ENCODE results near the gene RASGEF1C. TPM values are rescaled to one million over a fixed set of nuclear protein-coding genes. Genes with fewer than 3 reads are reported as not detected.

The RASGEF1C gene
- 10.3 TPM for total RNA-seq

DNA sequence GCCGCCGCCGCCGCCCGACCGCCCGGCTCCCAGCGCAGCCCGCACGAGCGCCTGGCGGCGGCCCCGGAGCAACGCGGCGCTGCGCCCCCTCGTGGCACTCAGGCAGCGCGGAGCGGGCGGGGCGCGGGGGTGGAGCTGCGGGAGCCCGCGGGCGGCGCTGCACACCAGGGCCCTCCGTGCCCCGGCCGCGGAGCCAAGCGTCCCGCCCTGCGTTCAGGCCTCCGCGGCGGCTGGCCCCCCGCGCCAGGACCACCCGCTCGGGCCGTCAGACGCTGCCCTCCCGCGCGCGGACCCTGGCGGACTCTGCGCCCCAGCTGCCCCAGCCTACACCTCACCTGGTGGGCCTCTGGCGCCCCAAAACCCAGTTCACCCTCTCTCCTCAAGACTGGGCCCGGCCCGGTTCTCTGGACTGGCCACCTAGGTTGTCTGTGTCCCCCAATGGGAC is at the start of gene RASGEF1C:
Gene RASGEF1C (minus strand): TSS at position 75 of the 445 bp plus-strand sequence. CDS start 71,159 bp downstream, outside the sequence.
- ATAC-seq = peak; percentile 73
- peak; percentile 81 for DNase-seq (ENCODE audit: low spot score)
- intact Hi-C loops (cut with DNase I) = no loop called here

DNA sequence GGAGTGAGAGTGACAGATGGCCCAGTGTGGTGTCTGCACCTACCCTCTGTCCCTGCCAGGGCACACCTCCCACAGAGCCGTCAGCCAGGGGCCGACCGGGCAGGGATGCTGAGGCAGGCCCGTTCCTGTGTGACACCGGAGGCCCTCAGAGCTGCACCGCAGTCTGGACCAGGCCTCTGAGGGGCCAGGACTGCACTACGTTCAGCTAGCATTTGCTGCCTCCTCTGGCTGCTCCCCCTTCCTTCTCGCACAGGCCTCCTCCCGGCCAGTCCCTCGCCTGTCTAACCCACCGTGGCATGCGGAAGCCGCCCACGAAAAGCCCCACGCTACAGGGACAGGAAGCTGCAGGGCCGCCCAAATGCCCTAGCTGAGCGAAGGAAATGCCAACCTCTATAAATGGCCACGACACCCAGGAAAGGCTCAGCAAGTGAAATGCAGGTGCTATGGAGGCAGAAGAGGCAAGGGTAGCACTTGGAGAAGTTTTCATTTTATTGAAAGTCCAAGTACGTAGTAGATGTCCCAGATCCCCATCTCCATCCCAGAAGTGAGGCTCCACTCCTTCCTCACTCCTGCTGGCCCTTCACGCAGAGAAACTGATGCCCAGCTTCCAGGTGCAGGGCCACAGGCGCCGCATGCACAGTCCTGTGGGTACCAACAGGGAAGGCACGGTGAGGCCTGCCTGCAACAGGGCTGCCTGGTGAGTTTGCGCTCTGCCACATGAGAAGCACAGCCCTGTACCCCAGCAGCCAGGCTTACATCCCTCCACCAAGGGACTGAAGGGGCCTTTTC is 44.2 kb upstream of the RASGEF1C start:
- ATAC-seq = no peak
- intact Hi-C loops (cut with DNase I) = no loop called here
- no peak for DNase-seq (ENCODE audit: low spot score)

DNA sequence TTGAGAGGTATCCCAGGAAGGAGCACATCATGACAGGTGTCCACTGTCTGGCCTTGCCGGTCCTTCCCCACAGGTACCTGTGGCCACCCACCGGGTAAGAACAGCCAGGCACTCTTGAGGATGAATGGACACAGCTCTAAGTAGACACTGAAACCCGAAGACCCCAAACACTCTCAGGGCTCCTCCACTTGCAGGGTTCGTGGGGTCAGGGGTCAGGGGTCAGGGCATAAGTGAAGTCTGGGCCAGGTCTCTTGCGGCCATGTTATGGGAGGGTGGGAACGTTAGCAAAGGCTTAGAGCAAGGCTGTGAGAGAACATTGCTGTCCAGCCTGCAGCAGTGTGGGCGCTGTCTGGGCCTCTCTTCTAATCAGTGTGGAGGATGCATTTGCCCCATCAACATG is 42.9 kb upstream of the RASGEF1C start:
- intact Hi-C loops (cut with DNase I) = no loop called here
- ATAC-seq = no peak
- DNase-seq (ENCODE audit: low spot score) = no peak

DNA sequence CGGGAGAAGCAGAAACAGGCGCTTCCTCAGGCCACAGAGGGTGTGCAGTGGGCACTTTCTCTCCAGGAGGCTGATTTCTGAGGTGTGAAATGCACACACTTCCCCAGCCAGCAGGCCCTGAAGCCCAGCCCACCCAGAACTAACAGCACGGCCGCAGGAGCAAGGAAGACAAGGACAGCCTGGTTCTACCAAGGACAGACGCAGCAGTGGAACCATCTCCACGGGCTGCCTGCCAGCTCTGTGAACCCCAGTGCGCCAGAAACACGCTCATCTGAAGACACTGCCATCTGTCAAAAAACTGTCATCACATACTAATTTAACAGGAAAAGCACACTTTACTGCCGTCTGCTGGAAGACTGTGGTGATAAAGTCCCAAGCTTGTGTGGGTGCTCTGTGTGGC is 42.1 kb upstream of the RASGEF1C start:
- ATAC-seq (no peak), DNase-seq (ENCODE audit: low spot score) (no peak)
- intact Hi-C loops (cut with DNase I) = no loop called here

DNA sequence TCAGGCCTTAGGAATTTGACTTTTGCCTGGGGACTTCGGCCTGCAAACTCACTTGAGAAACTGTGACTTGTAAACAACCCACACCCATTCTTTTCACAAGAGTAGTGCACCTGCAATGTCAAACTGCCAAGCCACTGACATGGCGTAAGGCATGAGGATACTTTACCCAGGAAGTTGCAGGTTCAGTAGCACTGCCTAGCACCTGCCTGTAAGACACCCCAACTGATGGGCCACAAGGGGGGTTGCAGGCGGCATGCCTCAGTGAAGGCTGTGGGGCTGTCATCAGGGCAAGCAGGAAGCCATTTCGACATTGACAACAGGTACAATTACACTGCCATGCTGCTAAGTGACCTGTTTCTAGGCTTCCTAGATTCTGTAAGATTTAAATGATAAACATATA is 41.3 kb upstream of the RASGEF1C start:
- intact Hi-C loops (cut with DNase I) = no loop called here
- DNase-seq (ENCODE audit: low spot score) (no peak), ATAC-seq (no peak)

DNA sequence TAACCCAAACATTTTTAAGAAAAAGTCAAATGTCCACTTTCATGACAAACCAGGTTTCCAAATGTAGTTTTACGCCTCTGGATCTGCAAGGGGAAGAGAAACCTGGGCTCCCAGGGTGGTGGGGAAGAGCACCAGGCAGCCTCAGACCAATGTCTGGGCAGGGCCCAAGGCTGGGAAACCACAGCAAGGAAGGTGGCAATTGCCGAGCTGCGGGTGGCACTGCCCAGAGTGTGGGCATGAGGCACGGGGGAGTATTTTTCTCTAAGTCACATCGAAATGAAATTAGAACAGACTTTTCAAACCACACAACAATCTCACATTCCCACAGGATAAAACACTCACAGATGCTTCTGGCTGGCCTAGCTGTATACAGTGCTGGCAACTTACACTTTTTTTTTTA is 32.6 kb upstream of the RASGEF1C start:
- no peak for ATAC-seq
- intact Hi-C loops (cut with DNase I) = no loop called here
- DNase-seq (ENCODE audit: low spot score) = no peak

DNA sequence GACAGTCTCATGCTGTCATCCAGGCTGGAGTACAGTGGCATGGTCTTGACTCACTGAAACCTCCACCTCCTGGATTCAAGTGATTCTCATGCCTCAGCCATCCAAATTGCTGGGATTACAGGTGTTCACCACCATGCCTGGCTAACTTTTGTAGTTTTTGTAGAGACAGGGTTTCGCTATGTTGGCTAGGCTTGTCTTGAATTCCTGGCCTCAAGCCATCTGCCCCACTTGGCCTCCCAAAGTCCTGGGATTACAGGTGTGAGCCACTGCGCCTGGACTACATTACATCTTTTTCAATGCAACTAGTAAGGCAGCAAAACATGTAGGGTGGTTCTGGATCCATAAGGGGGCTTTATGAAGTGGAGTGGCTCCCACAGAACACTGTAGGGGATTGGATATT is 29.6 kb upstream of the RASGEF1C start:
- DNase-seq (ENCODE audit: low spot score) = no peak
- intact Hi-C loops (cut with DNase I) = no loop called here
- ATAC-seq = no peak

DNA sequence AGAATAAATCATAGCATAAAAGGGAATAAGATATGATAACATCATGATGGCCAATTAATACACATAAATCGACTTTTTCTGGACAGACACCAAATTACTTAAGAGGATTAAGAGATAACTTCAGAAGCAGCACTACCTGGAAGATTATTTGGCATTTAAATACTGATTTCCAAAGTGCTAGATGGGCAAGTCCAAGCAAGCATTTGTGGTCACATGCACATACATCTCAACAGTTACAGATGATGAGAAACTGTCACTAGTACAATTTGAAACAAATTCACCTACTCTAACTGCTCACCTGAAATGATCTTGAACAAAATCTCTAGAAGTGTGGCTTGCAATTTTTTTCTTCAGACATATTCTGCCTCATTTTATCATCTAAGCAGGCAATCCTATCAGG is 26.8 kb upstream of the RASGEF1C start:
- no peak for DNase-seq (ENCODE audit: low spot score)
- no peak for ATAC-seq
- intact Hi-C loops (cut with DNase I) = no loop called here

DNA sequence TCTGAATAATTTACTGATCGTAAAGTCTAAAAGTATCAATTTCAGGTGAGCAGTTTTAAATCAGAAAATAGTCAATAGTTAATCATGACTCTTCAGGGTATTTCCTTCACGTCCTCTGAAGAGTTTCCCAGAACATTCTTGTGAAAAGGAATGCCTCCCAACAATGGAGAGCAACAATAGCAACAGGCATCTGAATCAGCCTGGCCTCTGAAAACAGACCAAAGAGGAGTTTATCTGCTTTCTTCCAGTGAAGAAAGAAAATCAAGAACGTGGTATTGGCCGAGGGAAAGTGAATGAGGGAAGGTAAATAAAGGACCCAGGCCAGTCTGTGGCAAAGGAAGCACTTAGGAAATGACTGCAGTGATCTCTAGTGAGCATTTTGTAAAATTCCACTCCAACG is 26.1 kb upstream of the RASGEF1C start:
- ATAC-seq (no peak), DNase-seq (ENCODE audit: low spot score) (no peak)
- intact Hi-C loops (cut with DNase I) = no loop called here

DNA sequence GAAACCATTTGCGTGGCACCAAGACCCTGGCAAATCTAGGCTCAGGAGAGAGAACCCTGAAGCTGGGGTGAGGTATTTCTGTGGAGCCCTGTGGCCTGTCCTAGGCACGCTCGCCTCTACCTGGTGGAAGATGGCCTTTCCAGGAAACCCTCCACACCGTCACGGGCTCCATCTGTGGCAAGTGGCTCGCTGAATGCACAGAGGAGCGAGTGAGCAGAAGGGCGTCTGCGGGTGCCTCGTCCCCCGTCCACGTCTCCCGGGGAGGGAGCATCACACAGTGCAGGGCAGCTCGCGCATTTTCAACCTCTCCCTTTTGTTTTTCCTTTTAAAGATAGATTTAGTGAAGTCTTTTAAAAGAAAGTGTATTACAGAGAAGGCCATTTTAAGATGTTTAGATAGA is 25.3 kb upstream of the RASGEF1C start:
- no peak for ATAC-seq
- DNase-seq (ENCODE audit: low spot score) = no peak
- intact Hi-C loops (cut with DNase I) = no loop called here

DNA sequence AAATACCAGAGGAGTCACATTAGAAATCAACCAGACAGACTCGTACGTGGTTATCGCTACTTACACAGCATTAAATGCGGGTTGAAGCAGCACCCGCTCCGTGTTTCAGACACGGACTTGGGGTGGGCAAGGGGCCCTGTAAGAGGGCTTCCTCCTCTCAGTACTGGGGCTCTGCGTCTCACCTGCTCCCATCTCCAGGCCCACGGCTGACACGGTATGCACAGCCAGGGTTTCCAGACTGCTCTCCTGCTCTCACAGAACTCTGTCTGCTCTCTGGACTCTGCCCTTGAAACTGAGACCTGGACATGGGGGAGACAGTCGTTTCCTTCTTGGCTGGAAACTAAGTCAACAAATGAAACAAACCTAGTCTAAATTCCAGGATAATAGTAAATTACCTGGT is 24.7 kb upstream of the RASGEF1C start:
- DNase-seq (ENCODE audit: low spot score) = no peak
- intact Hi-C loops (cut with DNase I) = no loop called here
- no peak for ATAC-seq

DNA sequence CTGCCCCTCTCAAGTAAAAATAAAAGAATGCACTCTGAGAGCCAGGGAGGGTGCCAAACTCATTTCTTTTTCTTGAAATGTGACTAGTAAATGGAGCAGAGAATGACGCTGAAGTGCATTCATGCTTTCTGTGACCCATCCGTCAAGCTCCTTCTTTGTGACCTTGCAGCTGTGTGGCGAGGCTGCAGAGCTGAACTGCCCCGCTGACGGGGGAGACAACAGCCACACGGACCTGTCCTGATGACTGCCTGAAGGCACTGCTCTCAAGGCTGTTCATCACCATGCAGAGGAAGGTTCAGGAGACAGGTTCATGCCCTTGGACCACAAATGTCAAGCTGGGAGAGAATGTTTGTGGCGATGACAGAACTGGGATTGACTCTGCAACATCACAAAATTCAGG is 21.0 kb upstream of the RASGEF1C start:
- intact Hi-C loops (cut with DNase I) = no loop called here
- no peak for DNase-seq (ENCODE audit: low spot score)
- ATAC-seq = no peak

DNA sequence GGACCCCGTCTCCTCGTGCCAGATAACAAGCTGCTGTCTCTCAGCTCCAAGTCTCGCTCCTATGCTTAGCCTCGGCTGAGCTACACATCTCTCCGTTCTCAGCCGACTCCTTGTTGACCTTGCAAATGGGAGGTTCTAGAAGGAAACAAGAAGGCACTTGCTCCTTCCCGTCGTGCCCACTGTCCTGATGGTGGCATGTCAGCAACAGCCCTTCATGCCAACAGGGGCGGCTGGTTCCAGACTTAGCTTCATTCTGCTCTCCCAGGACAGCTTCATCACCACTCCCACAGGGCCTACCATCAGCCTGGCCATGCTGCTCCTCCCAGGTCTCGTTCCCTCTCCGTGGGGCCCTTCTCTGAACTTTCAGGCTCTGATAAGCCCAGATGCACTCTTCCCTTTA is 13.0 kb upstream of the RASGEF1C start:
- ATAC-seq (no peak), DNase-seq (ENCODE audit: low spot score) (no peak)
- intact Hi-C loops (cut with DNase I) = no loop called here

DNA sequence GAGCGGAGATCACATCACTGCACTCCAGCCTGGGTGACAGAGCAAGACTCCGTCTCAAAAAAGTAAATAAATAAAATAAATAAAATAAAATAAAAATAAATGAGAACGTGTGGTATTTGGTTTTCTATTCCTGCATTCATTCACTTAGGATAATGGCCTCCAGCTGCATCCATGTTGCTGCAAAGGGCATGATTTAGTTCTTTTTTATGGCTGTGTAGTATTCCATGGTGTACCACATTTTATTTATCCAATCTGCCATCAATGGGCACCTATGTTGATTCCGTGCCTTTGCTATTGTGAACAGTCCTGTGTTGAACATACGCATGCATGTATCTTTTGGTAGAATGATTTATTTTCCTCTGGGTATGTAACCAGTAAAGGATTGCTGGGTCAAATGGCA is 8.8 kb upstream of the RASGEF1C start:
- ATAC-seq (no peak), DNase-seq (ENCODE audit: low spot score) (no peak)
- intact Hi-C loops (cut with DNase I) = loop anchor here (2.0 kb wide), 1 partner anchor 59 kb away; no protein-coding TSS in a partner anchor

DNA sequence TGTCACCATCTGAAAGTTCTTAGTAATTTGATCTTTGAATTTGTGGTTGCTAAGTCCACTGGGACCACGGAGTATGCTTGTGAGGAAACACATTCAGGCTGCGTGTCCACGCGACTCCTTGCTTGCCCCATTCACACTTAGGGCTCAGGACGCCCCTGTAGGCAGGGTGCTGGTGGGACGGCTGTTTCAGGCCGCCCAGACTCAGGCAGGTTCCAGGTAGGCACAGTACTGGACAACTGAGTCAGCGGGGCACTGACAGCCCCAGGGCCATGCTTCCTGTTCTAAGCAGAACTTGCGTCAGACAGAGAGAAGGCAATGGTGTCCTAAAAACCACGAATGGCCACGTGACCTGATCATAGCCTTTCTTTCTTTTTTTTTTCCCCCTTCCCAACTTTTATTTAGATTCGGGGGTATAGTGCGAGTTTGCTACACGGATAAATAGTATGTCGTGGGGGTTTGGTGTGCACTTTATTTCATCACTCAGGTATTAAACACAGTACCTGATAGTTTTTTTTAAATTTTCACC is 7.7 kb upstream of the RASGEF1C start:
- ATAC-seq (no peak), DNase-seq (ENCODE audit: low spot score) (no peak)
- intact Hi-C loops (cut with DNase I) = loop anchor here (2.0 kb wide), 1 partner anchor 58 kb away; no protein-coding TSS in a partner anchor

DNA sequence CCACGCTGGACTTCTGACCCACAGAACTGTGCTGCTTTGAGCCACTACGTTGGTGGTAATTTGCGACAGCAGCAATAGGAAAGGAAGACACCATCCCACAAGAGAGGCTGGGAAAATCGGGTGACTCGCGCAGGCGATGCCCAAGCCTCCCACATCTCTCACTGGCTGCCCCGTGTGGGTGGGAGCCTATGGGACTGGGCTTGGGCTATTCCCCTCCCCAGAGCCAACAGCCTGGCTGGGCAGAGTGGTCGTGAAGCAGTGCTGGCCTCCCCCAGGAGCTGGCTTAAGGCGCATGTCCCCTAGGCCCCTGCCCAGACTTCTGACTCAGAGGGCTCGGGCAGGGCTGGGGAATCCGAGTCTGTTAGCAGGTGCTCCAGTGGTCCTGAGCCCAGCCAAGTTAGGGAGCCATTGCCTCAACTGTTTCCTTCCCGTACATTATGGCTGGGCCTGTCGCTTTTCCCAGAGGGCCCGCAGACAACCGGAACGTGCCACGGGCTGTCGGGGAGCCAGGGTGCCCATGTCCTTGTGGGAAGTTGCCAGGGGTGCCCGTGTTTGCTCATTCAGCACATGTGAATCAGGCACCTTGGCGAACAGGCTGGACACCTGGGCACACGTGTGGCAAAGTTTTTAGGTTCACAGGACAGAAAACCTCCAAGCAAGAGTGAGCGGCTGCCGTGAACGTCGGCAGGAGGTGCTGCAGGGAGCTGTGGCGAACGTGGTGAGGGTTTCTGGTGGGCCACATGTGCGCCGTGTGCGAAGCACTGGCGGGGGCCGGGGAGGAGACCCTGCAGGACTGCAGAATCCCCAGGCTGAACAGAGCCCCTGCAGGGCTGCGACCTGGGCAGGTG is 7.0 kb upstream of the RASGEF1C start:
- no peak for ATAC-seq
- intact Hi-C loops (cut with DNase I) = loop anchor here (2.0 kb wide), 1 partner anchor 57 kb away; no protein-coding TSS in a partner anchor
- no peak for DNase-seq (ENCODE audit: low spot score)

DNA sequence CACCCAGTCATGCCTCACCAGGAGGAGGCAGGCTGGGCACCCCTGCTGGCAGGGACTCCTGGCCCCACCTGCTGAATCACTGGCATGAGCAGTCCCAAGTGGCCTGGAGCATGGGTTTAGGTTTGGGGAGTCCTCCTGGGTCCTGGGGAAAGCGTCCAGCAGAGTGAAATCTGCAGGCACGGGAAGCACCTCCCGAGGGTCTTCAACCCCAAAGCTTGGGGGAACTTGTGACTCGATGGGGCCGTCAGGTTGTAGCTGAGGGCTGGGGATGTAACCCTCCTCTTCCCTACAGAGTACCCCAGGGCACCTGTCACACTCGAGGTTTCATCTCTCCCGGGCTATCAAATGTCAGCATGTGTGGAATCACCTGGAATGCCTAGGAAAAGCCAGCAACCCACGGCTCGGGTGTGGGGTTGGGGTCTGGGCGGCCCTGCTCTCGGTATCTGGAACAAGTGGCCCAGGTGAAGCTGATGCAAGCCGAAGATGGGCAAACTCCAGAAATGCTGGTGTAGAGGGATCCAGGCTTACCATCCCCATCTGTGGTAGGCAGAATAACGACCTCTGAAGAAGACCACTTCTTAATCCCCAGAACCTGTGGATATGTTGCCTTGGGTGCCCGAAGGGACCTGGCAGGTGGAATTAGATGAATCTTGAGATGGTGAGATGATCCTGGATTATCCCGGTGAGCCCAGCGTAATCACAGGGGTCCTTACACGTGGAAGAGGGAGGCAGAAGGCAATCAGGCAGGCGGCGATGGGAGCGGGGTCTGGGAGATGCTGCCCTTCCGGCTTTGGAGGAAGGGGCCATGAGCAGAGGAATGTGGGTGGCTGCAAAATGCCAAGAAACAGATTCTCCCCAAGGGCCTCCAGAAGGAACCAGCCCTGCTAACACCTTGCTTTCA is 6.1 kb upstream of the RASGEF1C start:
- intact Hi-C loops (cut with DNase I) = loop anchor here (5.0 kb wide), 1 partner anchor 83 kb away; no protein-coding TSS in a partner anchor
- DNase-seq (ENCODE audit: low spot score) = no peak
- ATAC-seq = no peak

DNA sequence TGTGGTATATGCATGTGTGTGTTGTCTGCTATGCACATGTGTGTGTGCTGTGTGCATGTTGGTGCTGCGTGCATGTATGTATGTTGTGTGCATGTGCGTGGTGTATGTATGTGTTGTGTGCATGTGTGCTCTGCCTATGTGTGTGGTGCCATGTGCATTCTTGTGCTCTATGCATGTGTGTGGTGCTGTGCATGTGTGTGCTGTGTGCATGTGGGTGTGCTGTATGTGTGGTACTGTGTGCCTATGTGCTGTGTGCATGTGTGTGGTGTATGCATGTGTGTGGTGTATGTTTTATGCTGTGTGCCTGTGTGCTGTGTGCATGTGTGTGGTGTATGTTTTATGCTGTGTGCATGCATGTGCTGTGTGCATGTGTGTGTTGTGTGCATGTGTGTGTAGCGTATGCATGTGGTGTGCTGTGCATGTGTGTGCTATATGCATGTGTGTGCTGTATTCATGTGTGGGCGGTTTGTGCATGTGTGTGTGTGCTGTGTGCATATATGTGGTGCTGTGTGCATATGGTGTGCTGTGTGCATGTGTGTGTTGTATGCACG is 4.7 kb upstream of the RASGEF1C start:
- DNase-seq (ENCODE audit: low spot score) (no peak), ATAC-seq (no peak)
- intact Hi-C loops (cut with DNase I) = loop anchor here (5.0 kb wide), 1 partner anchor 81 kb away; no protein-coding TSS in a partner anchor

DNA sequence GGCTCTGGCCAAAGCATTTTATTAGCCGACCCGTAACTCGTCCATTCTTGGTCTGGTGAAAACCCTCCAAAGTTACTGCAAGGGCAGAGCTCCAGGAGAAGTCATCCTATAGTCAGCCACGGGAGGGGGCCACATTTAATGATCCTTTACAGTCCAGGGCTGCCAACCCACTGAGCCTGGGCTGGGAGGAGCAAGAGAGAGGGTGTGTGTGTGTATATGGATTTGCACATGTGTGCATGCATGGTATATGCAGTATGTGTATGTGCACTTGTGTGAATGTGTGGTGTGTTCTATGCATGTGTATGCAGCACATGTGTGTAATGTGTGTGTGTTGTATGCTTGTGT is 4.2 kb upstream of the RASGEF1C start:
- DNase-seq (ENCODE audit: low spot score) (no peak), ATAC-seq (no peak)
- intact Hi-C loops (cut with DNase I) = loop anchor here (5.0 kb wide), 1 partner anchor 81 kb away; no protein-coding TSS in a partner anchor

All from sciatic nerve (tissue), 2 donors.